Measurements from ENCODE around the gene TPGS2.
"Not testable (repeated sequence)": the region's sequence is repeated elsewhere in the genome, so short reads cannot be mapped to it uniquely, and the experiment has no call there.

The TPGS2 gene, protein sequence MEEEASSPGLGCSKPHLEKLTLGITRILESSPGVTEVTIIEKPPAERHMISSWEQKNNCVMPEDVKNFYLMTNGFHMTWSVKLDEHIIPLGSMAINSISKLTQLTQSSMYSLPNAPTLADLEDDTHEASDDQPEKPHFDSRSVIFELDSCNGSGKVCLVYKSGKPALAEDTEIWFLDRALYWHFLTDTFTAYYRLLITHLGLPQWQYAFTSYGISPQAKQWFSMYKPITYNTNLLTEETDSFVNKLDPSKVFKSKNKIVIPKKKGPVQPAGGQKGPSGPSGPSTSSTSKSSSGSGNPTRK

DNA sequence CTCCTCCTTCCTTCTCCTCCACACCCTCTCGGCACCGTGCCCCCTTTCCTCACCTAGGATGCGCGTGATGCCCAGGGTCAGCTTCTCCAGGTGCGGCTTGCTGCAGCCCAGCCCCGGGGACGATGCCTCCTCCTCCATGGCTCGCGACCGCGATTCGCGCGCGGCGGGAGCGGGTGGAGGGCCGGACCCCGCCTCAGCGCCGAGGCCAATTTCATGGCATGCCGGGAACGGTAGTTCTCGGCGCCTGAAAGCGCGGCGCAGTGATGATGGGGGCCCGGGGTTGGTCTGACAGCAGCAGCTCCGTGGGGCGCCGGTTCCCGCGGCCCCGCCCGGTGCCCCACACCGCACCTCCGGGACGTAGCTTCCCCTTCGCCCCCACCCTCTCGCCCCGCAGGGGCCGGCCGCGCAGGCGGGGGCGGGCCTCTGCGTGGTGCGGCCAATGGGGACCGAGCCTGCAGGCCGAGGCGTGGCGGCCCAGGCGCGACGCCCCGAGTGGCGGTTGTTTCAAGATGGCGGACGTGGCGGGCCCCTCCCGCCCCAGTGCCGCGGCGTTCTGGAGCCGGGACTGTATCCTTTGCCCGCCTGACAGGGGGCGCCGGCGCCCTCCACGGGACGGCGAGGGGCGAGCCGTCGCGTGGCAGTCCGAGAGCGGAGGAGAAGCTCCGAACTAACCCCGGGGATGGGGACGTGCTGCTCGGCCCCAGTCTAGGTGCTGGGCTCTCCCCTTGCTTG, at the start of gene TPGS2, which contains the start of gene KIAA1328:
Gene TPGS2, minus strand, starts transcription at position 373 of the 732 bp plus-strand sequence. Its CDS starts 235 bp downstream, at position 138.
Gene KIAA1328, plus strand, starts transcription at position 498 of the 732 bp plus-strand sequence. Its CDS starts 12 bp downstream, at position 510.
- DNase-seq: peak; percentile 82 to 85

DNA sequence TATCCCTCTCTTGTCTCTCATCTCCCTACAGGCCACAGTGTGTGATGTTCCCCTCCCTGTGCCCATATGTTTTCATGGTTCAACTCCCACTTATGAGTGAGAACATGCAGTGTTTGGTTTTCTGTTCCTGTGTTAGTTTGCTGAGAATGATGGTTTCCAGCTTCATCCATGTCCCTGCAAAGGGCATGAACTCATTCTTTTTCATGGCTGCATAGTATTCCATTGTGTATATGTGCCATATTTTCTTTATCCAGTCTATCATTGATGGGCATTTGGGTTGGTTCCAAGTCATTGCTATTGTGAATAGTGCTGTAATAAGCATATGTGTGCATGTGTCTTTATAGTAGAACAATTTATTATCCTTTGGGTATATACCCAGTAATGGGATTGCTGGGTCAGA, 45.0 kb upstream of the TPGS2 start:
- DNase-seq: not testable (repeated sequence)

DNA sequence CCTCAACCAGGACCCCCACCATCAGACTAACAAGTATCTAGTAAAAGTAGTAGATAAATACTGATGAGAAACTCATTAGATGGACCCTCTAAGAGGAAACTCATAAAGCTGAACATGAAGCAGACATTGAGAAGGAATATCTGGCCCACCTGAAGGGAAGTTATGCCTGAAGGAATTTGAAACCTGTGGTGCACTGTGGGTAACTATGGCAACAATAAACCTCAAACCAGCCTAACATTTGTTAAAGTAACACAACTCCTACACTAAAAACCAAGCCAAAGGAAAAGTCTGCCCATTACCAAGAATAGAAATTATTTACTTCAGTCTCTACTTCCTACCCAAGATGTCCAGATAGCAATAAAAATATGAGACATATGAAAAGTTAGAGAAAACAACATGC, 43.5 kb upstream of the TPGS2 start:
- DNase-seq: no peak

DNA sequence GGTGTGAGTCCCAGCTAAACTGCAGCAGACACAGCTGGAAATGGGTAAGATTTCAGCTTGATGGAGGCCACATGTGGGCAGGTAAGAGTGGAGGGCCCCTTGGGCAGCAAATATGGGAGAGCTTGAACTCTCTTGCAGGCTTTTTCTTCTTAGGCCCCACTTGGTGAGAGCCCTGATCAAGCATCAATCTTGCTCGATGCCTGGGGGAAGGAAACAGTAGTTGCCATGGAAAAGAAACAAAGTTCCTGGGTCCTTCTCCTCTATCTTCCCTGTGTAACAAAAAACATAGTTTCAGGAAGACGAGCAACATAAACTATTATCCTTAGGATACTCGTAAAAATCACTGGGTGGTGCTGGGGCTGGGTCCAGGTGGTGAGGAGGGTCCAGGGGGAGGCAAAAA, 43.0 kb upstream of the TPGS2 start:
- DNase-seq: no peak

DNA sequence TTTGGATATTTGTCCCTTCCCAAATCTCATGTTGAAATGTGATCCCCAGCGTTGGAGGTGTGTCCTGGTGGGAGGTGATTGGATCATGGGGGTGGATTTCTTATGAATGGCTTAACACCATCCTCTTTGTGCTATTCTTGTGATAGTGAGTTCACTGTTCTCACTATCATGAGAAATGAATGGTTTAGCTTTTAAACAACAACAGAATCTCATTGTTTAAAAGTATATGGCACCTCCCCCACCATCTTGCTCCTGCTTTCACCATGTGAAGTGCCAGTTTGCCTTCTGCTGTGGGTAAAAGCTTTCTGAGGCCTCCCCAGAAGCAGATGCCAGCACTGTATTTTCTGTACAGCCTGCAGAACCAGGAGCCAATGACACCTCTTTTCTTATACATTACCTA, 38.3 kb upstream of the TPGS2 start:
- DNase-seq: no peak

DNA sequence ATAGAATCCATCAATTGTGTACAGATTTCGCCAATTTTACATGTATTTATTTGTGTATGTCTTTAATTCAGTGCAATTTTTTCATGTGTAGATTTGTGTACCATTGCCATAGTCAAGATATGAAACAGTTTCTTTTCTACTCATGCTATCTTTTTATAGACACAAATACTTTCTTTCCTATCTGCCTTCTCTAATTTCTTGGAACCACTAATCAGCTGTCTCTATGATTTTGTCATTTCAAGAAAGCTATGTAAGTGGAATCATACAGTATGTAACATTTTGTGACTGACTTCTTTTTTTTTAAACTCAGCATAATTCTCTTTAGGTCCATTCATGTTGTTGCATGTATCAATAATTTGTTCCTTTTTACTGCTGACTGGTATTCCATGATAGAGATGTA, 33.4 kb upstream of the TPGS2 start:
- no peak for DNase-seq

DNA sequence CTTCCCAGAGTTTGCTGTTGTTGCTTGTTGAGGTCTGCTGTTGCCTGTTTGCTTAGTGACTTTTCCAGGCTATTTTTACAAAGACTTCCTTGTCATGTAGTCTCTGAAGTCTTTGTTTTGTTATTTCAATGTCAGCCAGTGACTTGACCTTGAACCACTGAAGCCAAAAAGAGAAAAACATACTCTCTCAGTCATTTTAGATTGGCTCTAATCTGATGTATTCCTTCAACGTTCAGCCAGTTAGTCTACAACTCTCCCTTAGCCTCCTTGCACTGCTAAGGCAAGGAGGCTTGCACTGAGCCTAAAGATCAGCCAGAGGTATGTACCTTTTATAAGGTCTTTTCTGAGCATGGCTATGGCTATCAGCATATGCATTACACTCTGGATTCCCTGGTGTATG, 28.0 kb upstream of the TPGS2 start:
- DNase-seq: no peak

DNA sequence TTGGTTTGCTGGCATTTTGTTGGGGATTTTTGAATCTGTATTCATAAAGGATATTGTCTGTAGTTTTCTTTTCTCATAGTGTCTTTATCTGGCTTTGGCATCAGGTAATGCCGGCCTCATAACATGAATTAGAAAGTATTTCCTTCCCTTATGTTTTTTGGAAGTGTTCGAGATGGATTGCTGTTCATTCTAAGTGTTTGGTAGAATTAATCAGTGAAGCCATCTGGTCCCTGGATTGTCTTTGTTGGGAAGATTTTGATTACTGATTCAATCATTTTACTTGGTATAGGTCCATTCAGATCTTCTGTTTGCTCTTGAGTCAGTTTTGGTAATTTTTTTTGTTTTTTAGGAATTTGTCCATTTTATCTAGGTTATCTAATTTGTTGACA, 22.4 kb upstream of the TPGS2 start:
- DNase-seq: no peak

DNA sequence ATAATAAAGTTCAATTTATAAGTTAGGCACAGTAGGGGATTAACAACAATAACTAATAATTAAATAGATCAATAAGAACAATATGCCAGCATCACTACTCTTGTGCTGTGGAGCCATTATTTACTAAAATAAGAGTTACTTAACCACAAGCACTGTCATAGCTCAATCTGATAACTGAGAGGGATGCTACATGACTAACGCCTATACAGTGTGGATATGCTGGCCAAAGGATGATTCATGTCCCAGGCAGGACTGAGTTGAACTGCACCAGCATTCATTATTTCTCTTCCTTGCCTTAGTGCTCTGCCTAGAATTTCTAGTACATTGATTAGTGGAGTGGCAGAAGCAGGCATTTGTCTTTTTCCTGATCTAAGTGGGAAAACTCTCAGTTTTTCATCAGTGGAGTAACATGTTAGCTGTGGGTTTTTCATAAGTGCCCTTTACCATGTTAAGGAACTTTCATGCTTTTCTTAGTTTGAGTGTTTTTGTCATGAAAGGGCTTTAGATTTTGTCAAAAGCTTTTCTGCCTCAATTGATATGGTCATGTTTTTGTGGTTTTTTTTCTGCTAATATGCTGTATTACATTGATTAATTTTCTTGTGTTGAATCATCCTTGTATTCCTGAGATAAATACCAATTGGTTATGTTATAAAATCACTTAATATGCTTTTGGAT, 21.9 kb upstream of the TPGS2 start:
- DNase-seq: no peak

DNA sequence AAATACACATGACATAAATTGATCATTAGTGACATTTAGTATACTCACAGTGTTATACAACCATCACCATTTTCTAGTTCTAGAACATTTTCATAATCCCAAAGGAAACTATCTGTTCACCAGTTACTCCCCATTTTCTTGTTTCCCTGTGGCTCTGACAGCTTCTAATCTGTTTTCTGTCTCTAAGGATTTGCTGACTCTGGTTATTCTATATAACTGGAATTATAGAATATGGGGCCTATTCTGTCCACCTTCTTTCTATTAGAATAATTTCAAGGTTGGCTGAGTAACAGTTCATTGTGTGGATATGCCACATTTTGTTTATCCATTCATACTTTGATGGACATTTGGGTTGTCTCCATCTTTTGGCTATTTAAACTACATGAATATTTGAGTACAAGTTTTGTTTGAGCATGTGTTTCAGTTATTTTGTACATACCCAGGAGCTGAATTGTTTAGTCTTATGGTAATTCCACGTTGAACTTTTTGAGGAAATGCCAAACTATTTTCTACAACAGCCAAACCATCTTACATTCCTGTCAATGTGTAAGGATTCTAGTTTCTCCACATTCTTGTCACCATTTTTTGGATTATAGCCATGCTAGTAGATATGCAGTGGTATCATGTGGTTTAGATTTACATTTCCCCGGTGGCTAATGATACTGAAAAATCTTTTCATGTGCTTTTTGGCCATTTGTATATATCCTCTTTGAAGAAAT, 20.6 kb upstream of the TPGS2 start:
- DNase-seq: no peak

DNA sequence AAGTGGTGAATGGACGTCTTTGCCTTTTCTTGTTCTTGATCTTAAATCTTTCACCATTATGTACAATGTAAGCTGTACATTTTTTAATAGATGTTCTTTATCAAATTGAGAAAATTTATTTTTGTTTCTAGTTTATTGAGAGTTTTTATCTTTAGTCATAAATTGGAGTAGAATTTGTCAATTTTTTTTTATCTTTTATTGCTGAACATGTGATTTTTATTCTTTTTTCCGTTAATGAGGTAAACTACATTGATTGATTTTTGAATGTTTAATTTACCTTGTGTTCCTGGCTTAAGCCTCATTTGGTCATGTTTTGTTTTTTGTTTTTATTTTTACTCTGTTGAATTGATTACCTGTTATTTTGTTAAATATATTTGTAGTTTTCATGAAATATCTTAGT, 19.8 kb upstream of the TPGS2 start:
- DNase-seq: no peak

DNA sequence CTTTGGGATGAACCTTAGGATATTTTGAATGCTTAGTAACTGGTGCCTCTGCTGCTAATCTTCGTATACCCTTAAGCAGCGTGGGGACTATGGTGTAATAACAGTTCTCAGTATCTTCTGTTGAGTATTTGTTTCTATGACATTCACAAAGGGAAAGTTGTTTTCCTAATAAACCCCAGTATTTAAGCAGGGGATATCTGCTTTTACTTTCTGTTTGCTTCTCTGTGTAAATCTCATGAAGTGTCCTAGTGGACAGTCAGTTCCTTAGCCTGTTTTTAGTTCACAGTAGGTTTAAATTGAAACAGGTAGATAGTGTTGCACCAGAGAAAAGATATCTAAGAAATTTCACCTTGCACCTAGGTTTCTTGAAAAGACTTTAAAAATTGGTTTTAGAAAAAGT, 15.0 kb upstream of the TPGS2 start:
- no peak for DNase-seq

DNA sequence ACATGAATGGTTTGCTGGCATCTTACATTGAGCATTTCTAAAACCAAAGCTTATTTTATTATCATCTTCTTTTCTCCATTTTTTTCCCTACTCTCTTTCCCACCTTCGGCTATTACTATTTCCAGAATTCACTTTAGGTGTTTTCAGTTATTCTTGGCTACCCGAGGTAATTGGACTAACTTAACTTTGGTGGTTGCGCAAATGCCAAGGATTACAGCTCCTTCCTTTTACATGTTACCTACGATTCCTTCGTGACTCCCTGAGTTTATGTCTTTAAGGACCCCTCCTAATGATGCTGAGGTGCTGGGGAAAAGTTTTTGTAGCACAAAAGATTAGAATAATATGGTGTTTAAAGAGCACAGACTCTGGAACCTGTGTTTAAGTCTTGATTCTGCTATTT, 14.4 kb upstream of the TPGS2 start:
- DNase-seq: no peak

DNA sequence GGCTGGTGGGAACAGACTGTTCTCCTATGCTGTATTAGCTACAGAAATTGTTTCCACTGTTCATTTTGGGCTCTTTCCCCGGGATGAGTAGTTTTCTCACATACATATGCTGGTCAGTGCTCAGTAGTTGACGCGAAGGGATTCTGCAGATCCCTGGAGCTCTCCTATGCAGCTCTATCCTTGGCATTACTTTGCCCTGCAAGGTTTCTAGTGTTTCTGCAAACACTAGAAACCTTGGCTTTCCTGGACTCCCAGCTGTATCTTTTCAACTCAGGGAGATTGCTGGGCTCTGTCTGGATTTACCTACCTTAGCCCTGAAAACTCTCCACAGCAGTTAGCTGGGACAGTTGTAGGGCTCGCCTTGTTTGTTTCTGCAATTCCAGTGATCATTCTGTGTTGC, 11.0 kb upstream of the TPGS2 start:
- no peak for DNase-seq

DNA sequence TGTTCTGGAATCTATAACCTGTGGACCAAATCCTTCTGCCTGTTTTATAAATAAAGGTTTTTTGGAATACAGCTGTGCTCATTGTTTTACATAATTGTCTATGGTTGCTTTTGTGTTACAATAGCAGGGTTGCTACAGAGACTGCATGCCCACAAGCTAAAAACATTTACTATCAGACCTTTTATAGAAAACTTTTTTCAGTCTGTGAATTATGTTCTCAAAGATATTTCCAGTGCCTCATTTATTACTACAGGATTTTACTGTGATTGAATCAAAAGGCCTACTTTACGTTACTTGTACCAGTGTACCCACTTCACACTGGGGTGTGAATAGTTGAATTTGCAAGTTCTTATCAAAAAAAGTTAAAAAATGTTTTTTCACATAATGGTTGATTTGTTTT, 7.1 kb upstream of the TPGS2 start:
- no peak for DNase-seq

DNA sequence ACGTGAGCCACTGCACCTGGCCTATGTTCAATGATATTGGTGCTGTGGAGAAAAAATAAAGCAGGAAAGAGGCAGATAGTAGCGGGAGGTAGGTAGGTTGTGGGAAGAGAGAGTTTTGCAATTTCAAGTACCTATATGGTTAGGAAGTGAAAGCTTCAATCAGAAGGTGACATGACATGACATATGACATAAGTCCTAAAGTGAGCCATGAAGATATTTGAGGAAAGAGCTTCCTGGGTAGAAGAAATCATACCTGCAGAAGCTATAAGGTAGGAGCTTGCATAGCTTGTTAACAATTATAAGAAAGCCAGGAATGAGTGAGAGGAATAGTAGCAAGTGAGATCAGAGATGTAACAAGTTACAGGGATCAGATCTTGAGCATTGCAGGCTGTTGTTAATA, 4.3 kb upstream of the TPGS2 start:
- DNase-seq: no peak

DNA sequence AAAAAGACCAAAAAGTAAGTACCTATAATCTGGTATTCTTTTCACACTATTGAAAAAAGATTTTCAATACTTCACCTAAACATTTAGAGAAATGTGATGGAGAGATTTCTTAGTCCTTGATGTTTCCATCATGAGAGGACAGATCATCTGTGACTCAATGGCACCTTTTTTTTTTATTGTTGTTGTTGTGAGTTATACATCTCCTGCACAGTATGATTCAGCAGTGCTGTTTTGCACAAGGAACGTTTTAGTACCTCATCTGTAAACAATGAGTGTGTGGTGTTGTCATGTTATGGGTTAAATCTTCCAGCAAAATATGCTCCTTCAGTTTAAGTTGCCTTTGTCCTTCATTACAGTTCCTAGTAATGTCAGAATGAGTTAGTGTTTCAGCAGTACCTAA, 2.3 kb upstream of the TPGS2 start:
- DNase-seq: no peak

DNA sequence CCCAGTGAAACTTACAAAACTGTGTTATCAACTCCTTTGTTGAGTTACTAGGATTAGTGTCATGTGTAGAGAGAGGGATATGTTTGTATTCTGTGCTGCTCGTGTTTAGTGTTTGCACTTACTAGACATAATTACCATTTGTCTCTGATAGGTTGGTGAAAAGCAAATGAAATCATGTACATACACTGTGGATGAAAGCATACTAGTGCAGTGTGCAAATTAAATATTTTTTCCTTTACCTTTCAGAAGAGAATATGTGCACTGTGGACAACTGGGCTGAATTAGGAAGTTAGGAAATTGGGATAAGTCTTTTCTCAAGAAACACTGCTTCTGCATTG, 1.3 kb upstream of the TPGS2 start:
- DNase-seq: no peak

DNA sequence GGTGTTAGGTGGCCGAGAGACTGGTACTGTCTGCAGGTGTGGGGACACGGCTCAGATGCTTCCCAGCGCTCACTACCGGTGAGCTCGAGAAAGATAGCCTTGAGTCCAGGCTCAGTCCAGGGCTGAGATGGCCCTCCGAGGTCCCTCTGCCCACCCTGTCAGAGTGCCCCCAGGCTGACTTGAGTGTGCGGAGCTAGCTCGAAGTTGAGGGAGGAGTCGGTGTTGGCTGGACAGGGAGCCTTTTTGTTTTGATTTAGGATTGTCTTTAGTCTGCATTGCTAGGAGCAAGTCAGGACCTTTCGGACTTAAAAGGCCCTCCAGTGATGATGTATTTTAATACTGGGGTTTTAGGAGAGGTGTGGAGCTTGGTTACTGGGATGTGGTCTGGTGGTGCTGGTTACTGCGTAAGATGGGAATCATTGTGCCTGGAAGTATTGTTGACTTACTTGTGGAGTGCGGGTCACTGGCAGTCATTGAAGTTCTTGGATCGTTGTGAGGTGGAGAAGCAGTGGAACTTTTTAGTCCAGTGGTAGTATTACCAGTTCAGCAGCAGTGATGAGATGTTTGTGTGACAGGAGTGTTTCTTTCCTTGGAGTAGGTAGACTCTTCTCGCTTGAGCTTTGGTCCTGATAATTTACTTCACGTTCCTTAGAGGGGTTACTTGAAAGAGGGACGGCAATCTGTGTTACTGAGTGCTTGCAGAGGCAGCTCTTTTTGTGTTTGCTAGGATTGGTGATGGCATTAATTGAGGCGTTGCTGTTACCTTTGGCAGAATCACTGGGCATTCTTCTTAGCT, 758 bp upstream of the TPGS2 start:
- no peak for DNase-seq

DNA sequence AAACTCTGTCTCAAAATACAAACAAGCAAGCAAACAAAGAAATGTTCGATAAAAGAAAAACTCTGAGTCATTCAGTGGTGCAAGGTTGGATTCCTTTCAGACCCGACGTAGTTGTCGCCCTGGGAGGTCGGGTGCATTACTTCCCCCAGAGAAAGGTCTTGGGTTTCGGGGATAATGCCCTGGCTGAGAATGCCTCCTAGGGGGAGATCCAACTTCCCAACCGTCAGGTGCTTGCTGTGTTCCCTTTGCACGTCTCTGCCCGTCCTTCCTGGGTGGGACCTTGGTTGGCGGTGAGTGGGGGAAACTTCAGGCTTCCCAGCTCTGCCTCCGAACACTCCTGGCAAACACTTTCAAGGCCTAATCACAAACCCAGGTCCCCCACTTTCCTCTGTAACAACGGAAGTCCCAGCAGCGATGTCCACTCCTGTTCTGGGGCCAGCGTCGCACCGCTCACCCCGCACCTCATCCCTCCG, 609 bp downstream of the TPGS2 start:
- DNase-seq: peak; percentile 1 to 15

DNA sequence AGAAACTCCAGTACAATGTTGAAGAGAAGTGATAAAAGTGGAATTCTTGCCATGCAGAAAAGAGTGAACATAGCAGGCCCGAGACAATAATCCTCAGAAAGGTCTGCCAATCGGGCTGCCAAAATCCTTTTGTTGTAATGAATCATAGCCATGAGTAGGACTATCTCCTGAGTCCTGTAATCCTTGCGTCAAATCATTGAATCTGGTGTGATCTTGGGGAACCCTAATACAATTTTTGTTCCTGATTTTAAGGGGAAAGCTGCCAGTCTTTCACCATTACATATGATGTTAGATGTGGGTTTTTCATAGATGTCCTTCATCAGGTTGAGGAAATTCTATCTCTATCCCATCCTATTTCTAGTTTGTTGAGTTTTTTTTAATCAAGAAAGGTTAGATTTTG, 2.2 kb downstream of the TPGS2 start:
- DNase-seq: no peak

DNA sequence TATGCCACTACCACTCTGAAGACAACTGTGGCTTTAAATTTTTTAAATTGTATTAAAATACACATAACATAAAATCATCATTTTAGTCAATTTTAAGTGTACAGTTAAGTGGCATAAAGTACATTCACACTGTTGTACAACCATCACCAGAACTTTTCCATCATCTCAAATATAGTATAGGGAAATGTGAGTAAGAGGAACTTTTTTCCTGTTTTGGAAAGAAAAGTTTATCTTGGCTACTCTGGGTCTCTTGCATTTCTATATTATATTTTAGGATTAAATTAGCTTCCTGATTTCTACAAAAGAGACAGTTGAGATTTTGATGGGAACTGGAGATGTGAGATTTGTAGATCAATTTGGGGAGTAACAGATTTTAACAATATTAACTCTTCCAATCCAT, 3.3 kb downstream of the TPGS2 start:
- DNase-seq: no peak

DNA sequence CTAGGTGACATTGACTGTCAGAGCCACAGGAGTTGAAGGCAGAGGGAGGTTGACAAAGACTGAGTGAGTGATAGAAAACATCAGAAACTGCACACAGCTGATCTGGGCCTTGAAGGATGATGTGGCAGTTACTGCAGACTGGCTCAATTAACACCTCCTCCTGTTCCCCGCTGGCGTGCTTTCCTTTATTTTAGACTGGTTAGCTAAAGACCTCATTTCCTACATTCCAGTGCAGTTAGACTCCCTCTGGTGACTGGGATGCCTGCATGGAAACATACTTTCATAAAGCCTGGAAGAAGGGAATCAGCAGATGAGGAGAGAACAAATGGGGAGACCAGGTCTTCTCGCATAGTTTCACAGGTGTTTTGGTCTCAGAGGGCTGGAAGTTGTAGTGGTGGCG, 7.1 kb downstream of the TPGS2 start:
- no peak for DNase-seq
